Inflammatory macrophage treated with lipopolysaccharide for 1 hour (primary cell): ENCODE data around the gene ALDH9A1.
A peak's percentile ranks its signal among the peaks of the same experiment; 100 is the strongest.
"Not testable (repeated sequence)": the region's sequence is repeated elsewhere in the genome, so short reads cannot be mapped to it uniquely, and the experiment has no call there.

Experiments
- DNase-seq, 2 donors: peaks; one replicate each; pipeline ENCODE4 v3.0.0-alpha.2; 2020 to 2022

ALDH9A1 gene

GRCh38 chr1:165697881-165698760, at the start of gene ALDH9A1:
Gene ALDH9A1, minus strand, starts transcription at chr1:165698562. Its CDS starts 4 bp downstream, at chr1:165698558.
- DNase-seq = peak; percentile 86

GRCh38 chr1:165747632-165748447, 49.5 kb upstream of the ALDH9A1 start:
- DNase-seq = no peak

- not testable (repeated sequence) for DNase-seq
Observed at GRCh38 chr1:165744913-165745312, 46.6 kb upstream of the ALDH9A1 start.

- no peak for DNase-seq
Observed at GRCh38 chr1:165742194-165742593, 43.8 kb upstream of the ALDH9A1 start.

- no peak for DNase-seq
Observed at GRCh38 chr1:165738794-165739193, 40.4 kb upstream of the ALDH9A1 start.

- DNase-seq = no peak
Observed at GRCh38 chr1:165737196-165737595, 38.8 kb upstream of the ALDH9A1 start.

- DNase-seq = no peak
Observed at GRCh38 chr1:165734906-165735305, 36.5 kb upstream of the ALDH9A1 start.

- no peak for DNase-seq
Observed at GRCh38 chr1:165726841-165727240, 28.5 kb upstream of the ALDH9A1 start.

- no peak for DNase-seq
Observed at GRCh38 chr1:165726169-165726568, 27.8 kb upstream of the ALDH9A1 start.

GRCh38 chr1:165717918-165718515, 19.7 kb upstream of the ALDH9A1 start:
- peak; percentile 26 to 53 for DNase-seq

GRCh38 chr1:165716265-165717051, 18.1 kb upstream of the ALDH9A1 start:
- not testable (repeated sequence) for DNase-seq

- DNase-seq = no peak
Observed at GRCh38 chr1:165712764-165713163, 14.4 kb upstream of the ALDH9A1 start.

GRCh38 chr1:165707984-165708706, 9.8 kb upstream of the ALDH9A1 start:
- DNase-seq = no peak

GRCh38 chr1:165703648-165704047, 5.3 kb upstream of the ALDH9A1 start:
- no peak for DNase-seq

GRCh38 chr1:165701922-165702321, 3.6 kb upstream of the ALDH9A1 start:
- not testable (repeated sequence) for DNase-seq

GRCh38 chr1:165699577-165699976, 1.2 kb upstream of the ALDH9A1 start:
- no peak for DNase-seq

GRCh38 chr1:165698761-165699052, 345 bp upstream of the ALDH9A1 start:
- DNase-seq = no peak

- DNase-seq = no peak
Observed at GRCh38 chr1:165697491-165697880, 876 bp downstream of the ALDH9A1 start.

GRCh38 chr1:165696625-165697100, 1.7 kb downstream of the ALDH9A1 start:
- peak in 1 of 2 donors; percentile 39 for DNase-seq

- no peak for DNase-seq
Observed at GRCh38 chr1:165695031-165695430, 3.3 kb downstream of the ALDH9A1 start.

GRCh38 chr1:165688046-165688445, 10.3 kb downstream of the ALDH9A1 start:
- no peak for DNase-seq

- no peak for DNase-seq
Observed at GRCh38 chr1:165686971-165687433, 11.4 kb downstream of the ALDH9A1 start.
